NCI-H2171 treated with DMSO at 0.1 percent for 48 hours (cell line): ENCODE results near the gene ATP5PD.
"Not testable (repeated sequence)": the region's sequence is repeated elsewhere in the genome, so short reads cannot be mapped to it uniquely, and the experiment has no call there.

Experiments
- DNase-seq: peaks from one replicate; lab custom pipeline; 2025; lab: John Stamatoyannopoulos, UW

Gene ATP5PD

GRCh38 chr17:75077496-75078283 is 30.9 kb upstream of the ATP5PD start:
- no peak for DNase-seq

GRCh38 chr17:75077072-75077495 is 30.3 kb upstream of the ATP5PD start:
- DNase-seq = no peak

- DNase-seq = no peak
Measured at GRCh38 chr17:75075597-75076336, 29.0 kb upstream of the ATP5PD start.

- no peak for DNase-seq
Measured at GRCh38 chr17:75074532-75074931, 27.8 kb upstream of the ATP5PD start.

- DNase-seq = no peak
Measured at GRCh38 chr17:75073618-75074047, 26.9 kb upstream of the ATP5PD start.

GRCh38 chr17:75072909-75073308 is 26.1 kb upstream of the ATP5PD start:
- DNase-seq = not testable (repeated sequence)

- not testable (repeated sequence) for DNase-seq
Measured at GRCh38 chr17:75071478-75072271, 24.9 kb upstream of the ATP5PD start.

- peak; percentile 8 for DNase-seq
Measured at GRCh38 chr17:75069783-75070182, 23.0 kb upstream of the ATP5PD start.

- no peak for DNase-seq
Measured at GRCh38 chr17:75068750-75069149, 22.0 kb upstream of the ATP5PD start.

- no peak for DNase-seq
Measured at GRCh38 chr17:75067856-75068255, 21.1 kb upstream of the ATP5PD start.

GRCh38 chr17:75065562-75066151 is 18.9 kb upstream of the ATP5PD start:
- no peak for DNase-seq

GRCh38 chr17:75064867-75065561 is 18.2 kb upstream of the ATP5PD start:
- DNase-seq = no peak

GRCh38 chr17:75064460-75064859 is 17.7 kb upstream of the ATP5PD start:
- DNase-seq = no peak

GRCh38 chr17:75064040-75064439 is 17.3 kb upstream of the ATP5PD start:
- no peak for DNase-seq

- no peak for DNase-seq
Measured at GRCh38 chr17:75063626-75064025, 16.9 kb upstream of the ATP5PD start.

GRCh38 chr17:75063201-75063600 is 16.4 kb upstream of the ATP5PD start:
- DNase-seq = no peak

- DNase-seq = no peak
Measured at GRCh38 chr17:75061618-75062017, 14.8 kb upstream of the ATP5PD start.

GRCh38 chr17:75061055-75061438 is 14.3 kb upstream of the ATP5PD start:
- DNase-seq = no peak

- DNase-seq = peak; percentile 38
Measured at GRCh38 chr17:75060434-75061054, 13.8 kb upstream of the ATP5PD start.

- peak; percentile 78 for DNase-seq
Measured at GRCh38 chr17:75059369-75060345, 12.9 kb upstream of the ATP5PD start.
